GM23338 (cell line): ENCODE data around the gene MTA1.

Source experiments
- CTCF ChIP-seq, 2 experiments: fragments of 200-600 bp in 1 of 2; sonication (generic) in 1 of 2; conservative IDR thresholded peaks; 2 replicates each; pipeline versions ENCODE4 v1.5.1 to v1.6.1; 2016 to 2017; ENCODE audit warnings: antibody characterized with exemption in 2 of 2, low read depth in 2 of 2, mild to moderate bottlenecking in 2 of 2, moderate library complexity in 1 of 2
- EZH2 ChIP-seq: fragments of 200-600 bp; sonication (generic); IDR thresholded peaks from one replicate; pipeline ENCODE4 v1.8.0; 2017; ENCODE audit warnings: antibody characterized with exemption, mild to moderate bottlenecking, low read depth; ENCODE audit not compliant: unreplicated experiment
- JUNB ChIP-seq: IDR thresholded peaks from one replicate; pipeline ENCODE4 v1.6.1; 2016; ENCODE audit warnings: antibody characterized with exemption; ENCODE audit not compliant: unreplicated experiment
- POLR2AphosphoS5 ChIP-seq: IDR thresholded peaks from 2 replicates; pipeline ENCODE4 v1.6.1; 2016; ENCODE audit warnings: antibody characterized with exemption, low read depth
- REST ChIP-seq: IDR thresholded peaks from one replicate; pipeline ENCODE4 v1.6.1; 2018; ENCODE audit warnings: antibody characterized with exemption; ENCODE audit not compliant: unreplicated experiment
- ZNF331 ChIP-seq: fragments of 250-450 bp; sonication (Bioruptor Pico); IDR thresholded peaks from 2 replicates; pipeline ENCODE4 v1.5.0; 2020; ENCODE audit warnings: low read depth, mild to moderate bottlenecking, moderate library complexity

- TF ChIP-seq REST: no peak
- no peak for TF ChIP-seq EZH2
- TF ChIP-seq CTCF (conservative IDR thresholded peaks at IDR 0.05; ENCODE audit: low read depth in 2 of 2): no peak; a peak in 1 of 4 replicates
- no peak for TF ChIP-seq ZNF331 (CRISPR knock-in tag)
- peak; percentile 66 for TF ChIP-seq POLR2AphosphoS5
- TF ChIP-seq JUNB: no peak
These were observed 21.4 kb upstream of the MTA1 start, which contains the start of gene TEX22 for GRCh38 chr14:105398044-105398725.
